ENCODE results near the gene CALM3.
"Not testable (repeated sequence)": the region's sequence is repeated elsewhere in the genome, so short reads cannot be mapped to it uniquely, and the experiment has no call there.

Gene CALM3

GRCh38 chr19:46624958-46625661 is 24.0 kb downstream of the CALM3 start, which contains the start of gene PTGIR:
Gene PTGIR (minus strand): TSS chr19:46625089. CDS start chr19:46624225, 864 bp downstream.
- no peaks in the 10 kb centered on the region for H3K9me3 ChIP-seq (ENCODE audit: severe bottlenecking)
- no peak within 1 kb of the TSS; the same call in 1 of the 2 replicates for H3K27ac ChIP-seq
- TF ChIP-seq CTCF (IDR thresholded peaks at IDR 0.05; ENCODE audit: low read depth, low read length): no peak
- H3K27me3 ChIP-seq (ENCODE audit: insufficient read depth, low read depth, severe bottlenecking): no peaks in the 10 kb centered on the region
- H3K4me3 ChIP-seq (ENCODE audit: low read depth, low read length): no peak within 1 kb of the TSS
- peak; percentile 34 for DNase-seq
- H3K36me3 ChIP-seq: no peaks in the 10 kb centered on the region

GRCh38 chr19:46625731-46626130 is 24.6 kb downstream of the CALM3 start:
- no peaks in the 10 kb centered on the region for H3K9me3 ChIP-seq (ENCODE audit: severe bottlenecking)
- TF ChIP-seq CTCF (IDR thresholded peaks at IDR 0.05; ENCODE audit: low read depth, low read length): no peak
- H3K27me3 ChIP-seq (ENCODE audit: insufficient read depth, low read depth, severe bottlenecking): no peaks in the 10 kb centered on the region
- DNase-seq: no peak
- H3K27ac ChIP-seq: no peak overlapping the region; the same call in 1 of the 2 replicates
- no peaks in the 10 kb centered on the region for H3K36me3 ChIP-seq
- no peak overlapping the region for H3K4me3 ChIP-seq (ENCODE audit: low read depth, low read length)

GRCh38 chr19:46626446-46626845 is 25.3 kb downstream of the CALM3 start:
- Histone ChIP-seq H3K27ac (no peak overlapping the region), H3K4me3 (ENCODE audit: low read depth, low read length) (no peak overlapping the region), H3K9me3 (ENCODE audit: severe bottlenecking) (no peaks in the 10 kb centered on the region), H3K27me3 (ENCODE audit: insufficient read depth, low read depth, severe bottlenecking) (no peaks in the 10 kb centered on the region), H3K36me3 (no peaks in the 10 kb centered on the region)
- no peak for TF ChIP-seq CTCF (IDR thresholded peaks at IDR 0.05; ENCODE audit: low read depth, low read length)
- no peak for DNase-seq

GRCh38 chr19:46628970-46629369 is 27.8 kb downstream of the CALM3 start:
- not testable (repeated sequence) for DNase-seq; H3K9me3 ChIP-seq (ENCODE audit: severe bottlenecking); H3K27me3 ChIP-seq (ENCODE audit: insufficient read depth, low read depth, severe bottlenecking); H3K4me3 ChIP-seq (ENCODE audit: low read depth, low read length)
- peak overlapping the region; percentile 95 for H3K27ac ChIP-seq
- peaks cover 13% of the 10 kb centered on the region for H3K36me3 ChIP-seq

GRCh38 chr19:46629546-46630025 is 28.5 kb downstream of the CALM3 start:
- peaks cover 13% of the 10 kb centered on the region for H3K36me3 ChIP-seq
- peak; percentile 51 for DNase-seq
- no peaks in the 10 kb centered on the region for H3K9me3 ChIP-seq (ENCODE audit: severe bottlenecking)
- no peak for TF ChIP-seq CTCF (IDR thresholded peaks at IDR 0.05; ENCODE audit: low read depth, low read length)
- peak overlapping the region; percentile 95 for H3K27ac ChIP-seq
- no peak overlapping the region for H3K4me3 ChIP-seq (ENCODE audit: low read depth, low read length)
- no peaks in the 10 kb centered on the region for H3K27me3 ChIP-seq (ENCODE audit: insufficient read depth, low read depth, severe bottlenecking)

- H3K36me3 ChIP-seq: peaks cover 13% of the 10 kb centered on the region
- H3K4me3 ChIP-seq (ENCODE audit: low read depth, low read length): peak overlapping the region; percentile 28
- peak; percentile 91 for DNase-seq
- H3K27ac ChIP-seq: peak overlapping the region; percentile 95
- no peak for TF ChIP-seq CTCF (IDR thresholded peaks at IDR 0.05; ENCODE audit: low read depth, low read length)
- H3K27me3 ChIP-seq (ENCODE audit: insufficient read depth, low read depth, severe bottlenecking): no peaks in the 10 kb centered on the region
- no peaks in the 10 kb centered on the region for H3K9me3 ChIP-seq (ENCODE audit: severe bottlenecking)
Observed at GRCh38 chr19:46630586-46631205, 29.6 kb downstream of the CALM3 start.

Data from WERI-Rb-1 (cell line).